Middle frontal gyrus (tissue), 1 donor: ENCODE results near the gene RYR3.

Experiments
- DNase-seq: peaks from one replicate; pipeline ENCODE4 v3.0.0-alpha.2; 2015; ENCODE audit warnings: low spot score; ENCODE audit errors: extremely low spot score

The RYR3 gene

DNA sequence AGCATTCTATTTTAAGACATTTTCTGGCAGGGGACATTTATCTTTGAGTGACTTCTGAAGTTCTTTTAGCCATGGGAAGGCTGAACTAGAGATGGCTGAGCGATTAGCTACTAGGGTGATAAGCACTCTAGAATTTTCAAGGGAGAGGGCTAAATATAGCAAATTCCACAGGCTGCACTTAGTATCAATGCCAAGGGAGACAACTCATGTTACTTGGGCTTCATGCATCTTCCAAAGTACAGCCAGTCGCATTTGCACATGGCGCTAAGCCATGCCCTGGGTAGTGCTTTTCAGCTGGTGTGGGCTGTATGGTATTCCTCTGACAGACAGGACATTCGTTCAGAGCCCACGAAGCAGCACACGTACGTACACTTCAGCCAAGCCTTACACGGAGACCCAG is 69.6 kb downstream of the RYR3 start:
- no peak for DNase-seq

DNA sequence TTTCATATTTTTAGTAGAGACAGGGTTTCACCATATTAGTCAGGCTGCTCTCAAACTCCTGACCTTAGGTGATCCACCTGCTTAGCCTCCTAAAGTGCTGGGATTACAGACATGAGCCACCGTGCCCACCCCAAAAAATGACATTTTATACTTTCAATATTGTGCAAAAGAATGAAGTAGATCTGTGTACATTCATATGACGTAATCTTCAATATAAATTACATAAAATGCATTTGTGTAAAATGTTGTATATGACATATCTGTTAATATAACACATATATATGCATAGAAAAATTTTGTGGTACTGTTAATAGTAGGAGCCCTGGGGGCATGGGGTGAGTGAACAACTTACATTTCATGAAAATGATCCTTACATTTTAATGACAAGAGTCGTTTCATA is 71.7 kb downstream of the RYR3 start:
- DNase-seq, result no peak

DNA sequence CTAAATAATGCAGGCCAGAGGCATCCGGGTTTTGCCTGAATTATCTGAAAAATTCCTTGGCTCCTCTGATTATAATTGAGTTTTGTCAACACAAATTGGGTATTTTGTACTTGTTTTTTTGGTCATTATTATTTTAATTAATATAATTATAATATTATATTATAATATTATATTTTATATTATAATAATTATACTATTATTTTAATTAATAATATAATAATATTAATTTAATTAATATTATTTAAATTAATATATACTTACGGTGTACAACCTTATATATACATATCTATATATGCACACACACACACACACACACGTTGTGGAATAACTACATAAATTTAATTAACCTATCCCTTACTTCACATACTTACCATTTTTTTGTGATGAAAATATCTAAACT is 73.5 kb downstream of the RYR3 start:
- DNase-seq, result no peak

DNA sequence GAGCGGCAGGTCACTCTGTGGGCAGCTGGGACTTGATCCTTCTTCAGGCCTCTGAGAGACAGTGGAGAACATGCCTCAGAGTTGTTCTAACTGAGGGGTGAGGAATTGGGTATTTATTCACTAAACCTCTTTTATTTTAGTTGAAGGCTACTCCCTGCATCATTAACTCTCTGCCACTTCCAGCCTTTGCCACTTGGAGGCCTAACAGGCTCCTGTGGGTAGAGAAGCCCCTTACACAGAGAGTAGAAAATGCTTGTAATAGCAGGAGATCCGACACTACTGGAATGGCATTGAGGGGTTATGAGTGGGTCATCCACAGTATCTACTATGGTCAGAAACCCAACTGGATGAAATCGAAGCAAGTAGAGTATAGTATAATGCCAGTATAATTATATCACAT is 81.7 kb downstream of the RYR3 start:
- DNase-seq, result no peak

DNA sequence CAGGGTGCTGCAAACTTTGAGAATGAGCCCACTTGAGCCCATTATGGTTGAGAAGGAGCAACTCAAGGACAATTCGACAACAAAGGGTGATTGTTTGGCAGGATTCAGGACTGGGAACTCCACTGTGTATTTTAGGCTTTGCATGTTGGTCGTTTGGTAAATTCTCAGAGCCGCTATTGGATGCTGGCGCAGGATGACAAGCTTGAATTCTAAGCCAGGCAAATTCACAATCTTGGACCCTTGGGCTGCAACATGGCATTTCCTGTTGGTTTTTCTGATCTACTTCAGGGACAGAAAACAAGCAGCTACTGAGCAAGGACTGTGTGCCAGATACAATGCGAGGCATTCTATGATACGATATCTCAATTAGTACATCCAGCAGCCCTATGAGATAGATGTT is 82.8 kb downstream of the RYR3 start:
- no peak for DNase-seq

DNA sequence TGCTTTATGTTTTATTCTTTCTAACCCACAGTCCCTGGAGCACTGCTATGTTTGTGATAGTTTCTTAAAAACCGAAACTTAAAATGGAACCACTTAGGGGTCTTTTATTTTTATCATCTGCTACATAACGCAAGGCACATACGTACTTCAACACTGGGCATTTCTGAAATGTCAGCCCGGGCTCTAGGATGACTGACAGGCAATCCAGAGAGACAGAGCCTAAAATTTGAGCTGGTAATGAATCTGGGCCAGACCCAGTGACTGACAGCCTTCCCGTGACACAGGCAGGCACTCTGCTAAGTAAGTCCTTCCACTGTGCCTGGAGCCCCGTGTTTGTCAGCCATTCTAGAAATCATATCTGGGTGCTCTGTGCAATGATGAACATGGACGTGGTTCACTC is 84.6 kb downstream of the RYR3 start:
- DNase-seq, result no peak

DNA sequence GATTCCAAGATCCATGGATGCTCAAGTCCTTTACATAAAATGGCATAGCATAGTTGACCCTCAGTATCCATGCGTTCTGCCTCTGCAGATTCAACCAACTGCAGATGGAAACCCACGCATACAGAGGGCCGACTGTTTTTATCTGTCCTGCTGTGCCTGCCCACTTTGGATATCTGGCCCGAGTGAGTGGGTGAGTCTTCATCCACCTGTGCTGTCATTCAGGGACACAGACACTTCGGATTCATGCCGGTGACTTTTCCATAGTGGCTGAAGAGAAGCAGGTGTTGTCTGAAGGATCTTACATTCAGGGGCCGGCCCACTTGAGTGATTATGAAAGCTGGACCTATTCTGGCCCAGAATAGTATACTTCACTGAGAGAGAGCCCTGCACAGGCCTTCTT is 85.1 kb downstream of the RYR3 start:
- DNase-seq, result no peak

DNA sequence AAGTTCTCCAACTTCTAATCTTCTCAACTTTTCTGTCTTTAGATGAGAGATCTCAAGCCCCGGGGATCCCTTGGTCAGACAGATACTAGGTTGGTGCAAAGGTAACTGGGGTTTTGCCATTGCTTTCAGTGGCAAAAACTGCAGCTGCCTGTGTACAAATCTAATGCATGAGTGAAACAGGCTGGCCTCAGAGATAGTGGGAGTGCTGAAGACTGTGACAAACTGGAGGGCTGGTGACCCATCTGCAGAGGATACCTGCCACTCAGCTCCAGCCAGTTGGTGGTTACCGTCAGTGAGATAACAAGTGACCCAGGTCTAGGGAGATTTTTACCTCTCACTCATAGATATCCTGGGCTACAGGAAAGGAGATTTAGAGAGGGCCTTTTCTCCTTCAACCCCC is 85.7 kb downstream of the RYR3 start:
- DNase-seq, result no peak

DNA sequence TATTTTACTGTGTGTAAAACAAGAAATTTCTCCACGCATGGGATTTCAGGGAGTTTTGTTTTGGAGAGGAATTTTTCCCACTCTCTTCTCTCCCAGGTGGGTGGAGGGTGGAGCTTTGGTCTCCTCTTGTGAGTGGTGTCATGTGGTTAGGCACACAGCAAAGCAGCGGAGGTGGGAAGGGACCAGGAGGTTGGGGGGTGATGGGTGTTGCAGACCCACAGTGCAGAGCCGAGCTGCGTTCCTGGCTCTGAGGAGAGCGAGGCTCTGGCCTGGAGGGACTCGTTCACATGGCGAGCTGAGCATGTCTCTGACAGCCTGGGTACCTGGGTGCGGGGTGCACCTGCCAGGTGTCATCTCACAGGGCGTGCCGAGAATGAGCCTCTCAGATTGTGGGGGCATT is 87.8 kb downstream of the RYR3 start:
- no peak for DNase-seq

DNA sequence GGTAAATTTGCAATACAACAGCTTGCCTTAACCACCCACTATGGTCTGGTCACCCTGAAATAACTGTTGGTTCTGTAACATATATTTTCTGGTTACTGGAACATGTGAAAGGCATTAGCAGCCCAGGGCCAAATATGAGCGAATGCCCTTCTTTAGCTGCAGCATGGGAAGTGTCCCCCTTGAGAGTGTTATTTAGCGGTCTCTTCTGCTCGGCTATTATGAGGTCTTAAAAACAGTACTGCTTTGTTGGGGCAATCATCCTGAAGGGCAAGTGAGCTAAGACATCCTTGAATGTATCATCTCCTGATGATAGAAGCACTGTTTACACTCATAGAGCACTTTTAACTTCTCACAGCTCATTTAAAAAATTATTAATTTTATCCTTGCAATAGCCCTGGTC is 90.2 kb downstream of the RYR3 start:
- no peak for DNase-seq

DNA sequence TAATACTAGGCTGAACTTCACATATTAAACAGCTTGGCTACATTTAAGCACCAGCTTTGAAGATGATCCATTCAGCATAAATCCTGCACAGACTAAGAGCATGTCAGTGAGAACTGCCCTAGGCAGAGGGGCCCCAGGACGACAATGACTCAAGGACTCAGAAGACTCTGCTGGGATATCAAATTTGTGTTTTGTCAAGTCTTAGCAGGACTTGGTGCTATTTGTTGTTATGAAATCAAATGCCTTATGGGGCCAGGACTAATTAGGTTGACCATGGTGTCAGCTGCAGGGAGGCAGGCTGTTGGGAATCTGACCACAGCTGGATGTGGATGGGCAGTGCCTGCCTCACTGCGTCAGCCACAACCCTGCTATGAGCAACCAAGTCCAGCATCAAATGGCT is 91.8 kb downstream of the RYR3 start:
- DNase-seq, result no peak

DNA sequence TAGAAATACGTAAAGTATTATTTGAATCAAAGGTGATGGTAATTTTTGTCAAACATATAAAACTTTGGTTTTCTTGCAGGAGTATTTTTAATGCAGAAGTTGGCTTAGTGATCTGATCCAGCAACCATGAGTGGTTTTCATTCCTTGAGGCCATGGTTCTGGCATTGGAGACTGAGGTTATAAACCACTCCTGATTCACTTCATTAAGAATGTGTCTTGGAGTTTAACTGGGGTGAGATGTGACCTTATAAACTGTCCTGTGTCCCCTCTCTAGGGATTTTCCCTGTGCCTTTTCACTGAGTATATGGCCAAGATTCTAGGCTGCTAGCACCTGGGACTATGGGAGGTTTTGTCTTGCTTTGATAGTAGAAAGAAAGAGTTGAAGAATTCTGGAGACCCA is 94.3 kb downstream of the RYR3 start:
- no peak for DNase-seq

DNA sequence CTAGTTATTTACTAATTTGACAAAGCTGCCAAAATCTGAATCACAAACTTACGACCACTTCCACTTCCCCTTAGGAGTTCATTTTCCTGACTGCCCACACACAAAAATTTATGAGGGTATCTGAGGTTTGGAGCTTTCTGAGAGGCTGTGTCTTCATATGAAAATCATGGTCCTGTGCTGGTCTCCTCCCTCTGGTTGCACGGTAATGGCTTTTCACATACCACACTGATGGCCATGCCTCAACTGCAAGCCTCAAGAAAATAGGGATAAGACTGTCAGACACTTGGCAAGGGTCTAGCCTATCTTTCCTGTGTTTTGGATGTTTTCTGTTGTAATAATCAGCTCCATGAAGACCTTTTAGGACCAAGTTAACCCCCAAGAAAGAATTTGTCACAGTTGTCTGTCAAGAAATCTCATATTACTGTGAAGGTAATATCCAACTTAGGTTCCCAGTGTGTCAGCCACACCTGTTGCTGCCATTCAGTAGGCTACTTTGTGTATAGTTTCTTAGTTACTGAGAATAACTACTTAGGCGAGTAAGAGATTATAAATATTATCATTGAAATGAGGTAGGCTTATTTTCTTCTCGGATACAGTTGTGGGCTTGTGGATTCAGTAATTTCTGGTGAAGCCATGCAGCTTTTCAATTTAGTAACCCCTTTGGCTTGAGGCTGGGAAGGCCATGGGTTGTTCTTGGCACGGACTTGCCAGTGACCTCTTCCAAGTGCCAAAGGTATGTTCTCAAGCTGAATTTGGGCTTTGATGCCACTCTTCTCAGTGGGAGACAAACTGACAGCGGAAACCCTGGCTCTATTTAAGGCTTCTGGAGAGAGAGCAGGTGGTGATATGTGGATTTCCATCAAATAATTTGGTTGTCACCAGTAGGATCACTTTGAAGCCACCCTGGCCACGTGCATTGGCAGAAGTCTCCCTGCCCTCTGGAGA is 101.1 kb downstream of the RYR3 start:
- no peak for DNase-seq

DNA sequence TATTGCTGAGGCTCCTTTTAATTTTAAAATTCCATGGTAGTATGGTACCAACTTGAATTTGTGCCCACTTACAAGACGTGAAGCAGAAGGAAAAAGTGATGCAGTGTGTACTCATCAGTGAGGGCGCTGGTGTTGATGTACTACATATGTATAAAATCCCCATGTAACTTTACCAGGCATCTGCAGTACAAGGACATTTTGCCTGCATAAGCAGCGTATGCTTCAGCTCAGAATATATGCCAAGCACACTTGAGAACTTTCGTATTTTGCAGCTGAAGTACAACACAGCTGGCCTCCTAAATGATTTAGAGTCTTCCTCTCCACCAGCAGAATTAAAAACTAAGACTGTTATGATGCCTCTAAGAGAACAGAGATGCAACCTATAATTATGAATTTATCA is 108.9 kb downstream of the RYR3 start:
- no peak for DNase-seq

DNA sequence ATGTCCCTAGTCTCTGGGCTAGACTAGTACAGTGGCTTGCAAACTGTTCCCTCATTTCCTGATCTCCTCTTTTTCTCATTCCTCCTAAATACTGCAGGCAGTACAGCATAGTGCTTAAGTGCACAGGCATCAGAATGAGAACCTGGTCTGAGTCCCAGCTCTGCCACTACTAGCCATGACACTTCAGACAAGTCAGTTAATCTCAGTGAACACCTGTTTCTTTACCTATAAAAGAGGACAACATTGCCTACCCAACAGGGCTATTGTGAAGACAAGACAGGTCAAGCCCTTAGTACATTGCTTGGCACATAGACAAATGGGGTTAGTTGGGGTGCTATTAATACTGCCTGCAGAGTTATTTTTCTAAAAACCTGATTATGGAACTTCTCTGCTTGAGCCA is 113.3 kb downstream of the RYR3 start:
- no peak for DNase-seq

DNA sequence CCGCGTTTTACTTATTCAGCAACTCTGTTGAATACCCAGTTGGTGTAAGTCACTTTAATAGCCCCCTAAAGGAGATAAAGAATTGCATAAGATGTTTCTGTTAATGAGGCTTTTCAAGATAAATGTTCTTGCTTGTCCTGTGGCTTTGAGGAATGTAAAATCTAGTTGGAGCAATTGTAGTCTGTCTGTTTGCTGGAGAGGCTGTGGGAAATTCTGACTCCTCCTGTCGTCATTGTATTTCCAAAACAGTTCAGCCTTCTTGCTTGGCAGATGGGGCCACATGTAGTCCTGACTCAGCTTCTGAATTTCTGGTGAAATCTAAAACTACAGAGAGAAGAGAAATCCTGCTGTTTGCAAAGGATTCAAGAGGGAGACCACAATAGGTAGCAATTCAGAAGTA is 114.4 kb downstream of the RYR3 start:
- DNase-seq, result no peak

DNA sequence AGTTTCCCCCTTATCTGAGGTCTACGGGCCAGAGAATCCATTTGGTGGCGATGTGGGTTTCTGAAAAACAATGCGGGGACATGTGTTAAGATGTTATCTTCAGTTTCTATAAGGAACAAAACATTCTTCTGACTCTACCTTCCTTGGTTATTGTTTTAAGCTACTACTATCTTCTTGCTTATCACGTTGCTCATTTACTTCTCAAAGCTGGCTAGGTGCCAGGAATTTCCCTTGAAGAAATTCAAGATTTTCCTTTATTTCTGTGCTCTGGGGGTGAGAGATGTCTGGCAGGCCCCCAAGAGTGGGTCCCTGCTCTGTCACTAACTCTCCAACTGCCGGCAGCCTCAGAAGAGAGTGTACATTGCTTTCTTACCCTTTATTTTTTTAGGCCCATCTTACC is 119.8 kb downstream of the RYR3 start:
- DNase-seq, result no peak

DNA sequence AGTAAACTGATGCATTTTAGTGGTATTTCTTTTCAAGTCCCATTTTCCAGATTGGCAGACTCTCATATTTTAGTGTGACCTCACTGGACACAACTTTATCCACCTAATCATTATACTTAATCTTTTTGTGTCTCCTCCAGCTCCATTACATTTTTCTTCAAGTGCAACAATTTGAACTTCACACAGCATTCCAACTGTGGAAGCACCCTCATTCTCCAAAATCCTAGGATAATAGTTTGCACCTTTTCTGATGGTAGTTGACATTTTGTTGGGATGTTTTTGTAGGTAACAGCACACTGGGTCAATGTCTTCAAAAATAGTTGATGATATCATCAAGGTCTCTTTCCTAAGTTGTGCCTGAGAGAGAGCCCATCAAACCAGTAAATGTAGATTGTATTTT is 123.1 kb downstream of the RYR3 start:
- no peak for DNase-seq

DNA sequence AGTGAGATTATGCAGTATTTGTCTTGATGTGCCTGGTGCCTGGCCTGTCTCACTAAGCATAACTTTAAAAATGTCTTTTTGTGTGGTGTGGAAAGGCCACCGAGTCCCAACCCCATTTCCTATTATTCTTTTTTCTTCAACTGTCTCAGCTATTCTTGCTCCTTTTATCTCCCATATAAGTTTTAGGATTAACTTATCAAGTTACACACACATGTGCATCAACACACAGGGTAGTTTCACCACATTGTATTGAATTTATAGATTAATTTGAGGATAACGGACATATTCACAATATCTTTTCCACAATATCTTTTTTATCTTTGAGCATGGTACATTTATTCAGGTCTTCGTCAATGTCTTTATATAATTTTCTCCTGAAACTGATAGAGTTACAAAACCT is 127.6 kb downstream of the RYR3 start:
- DNase-seq, result no peak

DNA sequence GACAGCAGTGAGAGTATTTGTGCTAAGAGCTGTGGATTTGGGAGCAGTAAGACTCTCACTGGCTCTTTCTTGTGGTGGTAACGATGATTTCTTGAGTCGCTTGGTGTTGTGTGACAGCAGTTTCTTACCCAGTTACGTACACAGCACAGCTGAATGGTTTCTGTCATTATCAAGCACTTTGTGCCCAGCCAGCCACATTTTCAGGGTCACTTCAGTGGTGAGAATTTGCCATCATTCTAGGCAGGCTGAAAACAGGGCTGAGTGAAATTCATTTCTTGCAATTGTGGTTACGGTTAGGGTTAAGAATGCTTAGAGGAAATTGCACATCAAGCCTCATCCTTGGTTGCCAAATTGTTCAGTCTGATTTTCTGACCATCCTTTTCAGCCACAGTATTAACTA is 130.1 kb downstream of the RYR3 start:
- no peak for DNase-seq

DNA sequence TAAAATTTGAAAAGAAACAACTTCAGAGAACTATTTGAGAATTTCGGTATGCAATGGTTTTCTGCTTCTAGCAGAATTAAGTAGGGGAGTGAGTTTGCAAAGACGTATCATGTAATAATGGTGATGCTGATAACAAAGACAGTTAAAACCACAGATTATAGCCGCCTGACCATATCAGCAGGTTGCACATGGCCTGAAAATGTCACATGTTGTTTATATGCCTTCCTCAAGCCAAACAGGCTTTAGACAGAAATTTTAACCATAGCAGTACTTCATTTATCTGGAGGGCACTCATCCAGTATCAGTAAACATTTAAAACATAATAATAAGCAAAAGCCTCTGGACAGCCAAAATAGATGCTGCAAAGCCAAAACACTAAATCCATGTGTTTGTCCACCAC is 131.7 kb downstream of the RYR3 start:
- no peak for DNase-seq

DNA sequence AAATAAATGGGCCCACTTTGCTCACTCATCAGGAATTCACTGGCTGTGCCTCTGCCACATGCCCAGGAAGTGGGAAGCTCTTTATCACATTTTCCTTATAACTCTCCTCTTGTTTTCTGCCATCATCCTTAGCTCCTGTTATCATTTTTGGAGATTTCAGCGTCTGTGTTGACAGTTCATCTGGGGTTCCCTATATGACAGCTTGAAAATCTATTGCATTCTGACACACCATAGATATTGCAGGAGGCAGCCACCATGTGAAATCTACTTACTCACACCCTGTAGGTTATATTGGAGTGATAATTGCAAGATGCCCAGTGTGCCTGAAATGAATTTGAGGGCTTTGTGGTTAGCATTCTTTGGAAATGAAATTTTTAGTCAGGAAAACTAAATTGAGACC is 132.9 kb downstream of the RYR3 start:
- DNase-seq, result no peak

DNA sequence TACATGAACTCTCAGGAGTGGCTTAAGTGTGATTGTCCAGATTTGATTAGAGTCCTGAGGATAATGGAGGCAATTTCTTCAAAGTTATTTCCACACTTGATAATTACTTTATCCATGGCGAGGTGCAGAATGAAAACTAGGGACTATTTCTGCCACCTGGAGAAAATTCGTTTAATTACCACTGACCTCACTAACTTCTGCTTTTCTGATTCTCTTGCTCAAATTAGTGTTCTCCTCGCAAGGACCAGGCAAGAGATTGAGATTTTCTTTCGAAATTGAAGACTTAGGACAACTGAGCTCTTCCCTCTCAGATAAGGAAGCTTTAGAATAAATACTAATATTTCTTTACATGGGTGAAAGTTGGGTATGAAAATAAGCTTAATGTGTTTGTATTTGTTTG is 135.2 kb downstream of the RYR3 start:
- no peak for DNase-seq

DNA sequence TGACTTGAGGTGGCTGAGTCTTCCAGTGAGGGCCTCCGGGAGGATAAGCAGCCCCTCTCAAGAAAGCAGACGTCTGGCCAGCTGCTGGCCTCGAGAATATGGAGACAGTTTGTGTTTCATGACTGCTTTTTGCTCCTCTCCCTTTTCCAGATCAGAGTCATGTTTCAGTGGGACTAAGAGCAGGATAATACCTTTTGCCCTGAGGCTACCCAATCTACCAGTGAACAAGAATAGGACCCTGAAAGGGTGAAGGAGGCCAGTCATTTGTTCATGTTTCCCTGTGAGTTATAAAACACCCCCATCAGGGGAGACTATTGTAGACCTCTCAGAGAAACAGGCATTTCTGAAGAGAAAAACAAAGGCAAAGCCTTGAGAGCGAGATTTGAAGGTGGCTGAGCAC is 137.4 kb downstream of the RYR3 start:
- no peak for DNase-seq
